ENCODE results near the gene CD28. TPM values are rescaled to one million over a fixed set of nuclear protein-coding genes. Genes with fewer than 3 reads are reported as not detected.

CD28 gene
- total RNA-seq, 6 experiments from 2014 or later, result 0.16 to 1.6 (median 0.46) TPM

DNA sequence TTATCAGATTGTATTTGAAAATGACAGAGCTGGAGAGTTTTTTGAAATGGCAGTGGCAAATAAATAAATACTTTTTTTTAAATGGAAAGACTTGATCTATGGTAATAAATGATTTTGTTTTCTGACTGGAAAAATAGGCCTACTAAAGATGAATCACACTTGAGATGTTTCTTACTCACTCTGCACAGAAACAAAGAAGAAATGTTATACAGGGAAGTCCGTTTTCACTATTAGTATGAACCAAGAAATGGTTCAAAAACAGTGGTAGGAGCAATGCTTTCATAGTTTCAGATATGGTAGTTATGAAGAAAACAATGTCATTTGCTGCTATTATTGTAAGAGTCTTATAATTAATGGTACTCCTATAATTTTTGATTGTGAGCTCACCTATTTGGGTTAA, 30.9 kb downstream of the CD28 start:
- TF ChIP-seq, protein P1, sequence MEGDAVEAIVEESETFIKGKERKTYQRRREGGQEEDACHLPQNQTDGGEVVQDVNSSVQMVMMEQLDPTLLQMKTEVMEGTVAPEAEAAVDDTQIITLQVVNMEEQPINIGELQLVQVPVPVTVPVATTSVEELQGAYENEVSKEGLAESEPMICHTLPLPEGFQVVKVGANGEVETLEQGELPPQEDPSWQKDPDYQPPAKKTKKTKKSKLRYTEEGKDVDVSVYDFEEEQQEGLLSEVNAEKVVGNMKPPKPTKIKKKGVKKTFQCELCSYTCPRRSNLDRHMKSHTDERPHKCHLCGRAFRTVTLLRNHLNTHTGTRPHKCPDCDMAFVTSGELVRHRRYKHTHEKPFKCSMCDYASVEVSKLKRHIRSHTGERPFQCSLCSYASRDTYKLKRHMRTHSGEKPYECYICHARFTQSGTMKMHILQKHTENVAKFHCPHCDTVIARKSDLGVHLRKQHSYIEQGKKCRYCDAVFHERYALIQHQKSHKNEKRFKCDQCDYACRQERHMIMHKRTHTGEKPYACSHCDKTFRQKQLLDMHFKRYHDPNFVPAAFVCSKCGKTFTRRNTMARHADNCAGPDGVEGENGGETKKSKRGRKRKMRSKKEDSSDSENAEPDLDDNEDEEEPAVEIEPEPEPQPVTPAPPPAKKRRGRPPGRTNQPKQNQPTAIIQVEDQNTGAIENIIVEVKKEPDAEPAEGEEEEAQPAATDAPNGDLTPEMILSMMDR (IDR thresholded peaks at IDR 0.05), result no peak
- no peak for TF ChIP-seq POLR2A (IDR thresholded peaks at IDR 0.05)
- Histone ChIP-seq H3K4me3 (no peak overlapping the region), H3K27ac (no peak overlapping the region), H3K36me3 (no peaks in the 10 kb centered on the region), H3K4me1 (no peaks in the 10 kb centered on the region), H3K27me3 (no peaks in the 10 kb centered on the region), H3K9me3 (no peaks in the 10 kb centered on the region)
- intact Hi-C loops (cut with DNase I), result no loop called here
- ATAC-seq (no peak), DNase-seq (no peak)
- WGBS (ENCODE audit: insufficient coverage, low coverage, low lambda C conversion rate, missing lambda C conversion rate), result 82% methylated on average over 1 of the region's 1 CpG

DNA sequence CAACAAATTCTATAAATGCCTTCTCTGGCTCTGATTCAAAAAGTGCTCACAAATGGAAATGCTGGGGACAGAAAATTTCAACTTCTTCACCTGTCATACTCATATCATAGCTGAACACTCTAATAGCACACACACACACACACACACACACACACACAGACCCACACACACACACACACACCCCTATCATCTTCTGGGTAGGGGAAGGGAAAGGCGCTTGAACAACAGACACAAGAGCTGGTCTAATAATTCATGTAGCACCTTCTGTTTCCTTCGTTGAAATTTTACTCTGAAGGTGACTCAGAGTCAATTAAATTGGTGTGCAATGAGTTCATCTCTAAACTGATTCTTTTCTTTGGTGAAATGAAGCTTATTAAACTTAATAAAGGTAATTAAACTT, 32.9 kb downstream of the CD28 start:
- intact Hi-C loops (cut with DNase I), result no loop called here
- no peaks in the 10 kb centered on the region for H3K36me3 ChIP-seq
- no peak for ATAC-seq
- DNase-seq, result no peak
- H3K9me3 ChIP-seq, result no peaks in the 10 kb centered on the region
- 63% methylated on average over 2 of the region's 2 CpGs for WGBS (ENCODE audit: insufficient coverage, low coverage, low lambda C conversion rate, missing lambda C conversion rate)
- TF ChIP-seq POLR2A (IDR thresholded peaks at IDR 0.05), result no peak
- TF ChIP-seq, protein P1 (IDR thresholded peaks at IDR 0.05), result no peak
- no peaks in the 10 kb centered on the region for H3K4me1 ChIP-seq
- no peak overlapping the region for H3K27ac ChIP-seq
- H3K27me3 ChIP-seq, result no peaks in the 10 kb centered on the region
- no peak overlapping the region for H3K4me3 ChIP-seq

DNA sequence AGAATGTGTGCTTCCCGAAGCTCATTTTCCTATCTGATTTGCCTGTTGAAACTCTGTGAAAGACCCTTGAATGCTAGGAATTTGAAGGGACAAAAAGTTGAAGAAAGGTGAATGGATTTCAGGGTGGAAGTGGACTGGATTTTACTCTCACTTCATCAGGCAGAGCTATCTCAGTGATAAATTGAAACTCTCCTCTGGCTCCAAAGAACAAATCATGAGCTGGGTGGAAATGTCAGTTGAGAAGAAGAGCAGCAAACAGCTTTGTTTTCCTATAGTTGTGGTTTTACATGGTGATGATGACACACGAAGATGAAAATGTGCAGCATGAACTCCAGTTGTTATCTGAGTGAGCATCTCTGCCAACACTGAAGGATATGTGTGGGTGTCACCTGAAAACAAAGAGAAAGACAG, 34.4 kb downstream of the CD28 start:
- no peaks in the 10 kb centered on the region for H3K27me3 ChIP-seq
- no peaks in the 10 kb centered on the region for H3K4me1 ChIP-seq
- no peaks in the 10 kb centered on the region for H3K9me3 ChIP-seq
- H3K4me3 ChIP-seq, result no peak overlapping the region
- H3K36me3 ChIP-seq, result no peaks in the 10 kb centered on the region
- DNase-seq (no peak), ATAC-seq (no peak)
- WGBS (ENCODE audit: insufficient coverage, low coverage, low lambda C conversion rate, missing lambda C conversion rate), result 73% methylated on average over 2 of the region's 2 CpGs
- H3K27ac ChIP-seq, result no peak overlapping the region
- TF ChIP-seq POLR2A (IDR thresholded peaks at IDR 0.05), result no peak
- TF ChIP-seq, protein P1 (IDR thresholded peaks at IDR 0.05), result no peak
- intact Hi-C loops (cut with DNase I), result no loop called here

DNA sequence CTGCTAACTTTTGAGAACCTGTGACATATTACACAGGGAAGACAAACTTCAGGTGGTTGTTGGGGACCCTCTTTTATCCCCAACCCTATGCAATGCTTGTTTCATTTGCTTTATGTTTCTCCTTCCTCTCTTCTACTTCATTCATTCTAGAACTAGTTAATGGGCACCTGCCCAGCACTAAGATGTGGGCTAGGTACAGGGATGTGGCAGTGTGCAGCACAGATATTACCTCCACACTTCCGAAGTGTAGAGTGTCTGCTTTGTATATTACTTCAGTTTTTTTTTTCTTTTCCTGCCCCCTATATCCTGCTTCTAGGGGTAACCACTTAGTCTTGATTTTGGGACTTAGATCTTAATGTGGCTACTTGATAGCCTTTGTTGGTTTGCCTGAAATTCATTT, 35.1 kb downstream of the CD28 start:
- Histone ChIP-seq H3K27ac (no peak overlapping the region), H3K4me1 (no peaks in the 10 kb centered on the region), H3K4me3 (no peak overlapping the region), H3K36me3 (no peaks in the 10 kb centered on the region), H3K9me3 (no peaks in the 10 kb centered on the region), H3K27me3 (no peaks in the 10 kb centered on the region)
- intact Hi-C loops (cut with DNase I), result no loop called here
- TF ChIP-seq POLR2A (IDR thresholded peaks at IDR 0.05), result no peak
- TF ChIP-seq, protein P1 (IDR thresholded peaks at IDR 0.05), result no peak
- no peak for DNase-seq
- 92% methylated on average over 1 of the region's 1 CpG for WGBS (ENCODE audit: insufficient coverage, low coverage, low lambda C conversion rate, missing lambda C conversion rate)
- no peak for ATAC-seq

DNA sequence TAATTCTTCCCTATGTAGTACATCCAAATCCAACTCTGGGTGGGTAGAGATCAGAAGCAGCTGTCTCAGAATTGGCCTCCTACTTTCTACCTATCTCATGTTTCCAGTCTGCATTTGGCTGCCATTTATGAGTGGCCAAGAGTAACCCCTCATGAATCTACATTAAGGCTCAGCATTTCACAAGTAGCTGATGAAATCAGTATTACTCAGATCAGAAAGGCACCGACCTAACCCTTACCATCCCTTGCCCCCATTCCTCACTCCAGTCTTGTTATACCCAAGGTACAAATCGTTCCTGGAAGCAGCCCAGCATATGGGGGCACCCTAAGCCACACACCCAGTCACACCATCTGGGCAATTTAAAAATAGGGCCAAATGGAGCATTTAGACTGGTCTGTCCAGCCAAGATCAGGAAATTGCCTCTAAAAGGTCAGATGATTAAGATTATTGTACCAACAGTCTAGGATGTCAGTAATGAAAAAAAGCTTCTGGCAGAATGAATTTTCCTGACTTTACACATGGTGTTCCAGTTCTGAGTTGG, 37.1 kb downstream of the CD28 start:
- DNase-seq, result no peak
- intact Hi-C loops (cut with DNase I), result no loop called here
- Histone ChIP-seq H3K4me1 (no peaks in the 10 kb centered on the region), H3K27ac (no peak overlapping the region), H3K4me3 (no peak overlapping the region), H3K27me3 (no peaks in the 10 kb centered on the region), H3K9me3 (no peaks in the 10 kb centered on the region), H3K36me3 (no peaks in the 10 kb centered on the region)
- WGBS (ENCODE audit: insufficient coverage, low coverage, low lambda C conversion rate, missing lambda C conversion rate), result 37% methylated on average over 2 of the region's 2 CpGs
- TF ChIP-seq, protein P1 (IDR thresholded peaks at IDR 0.05), result no peak
- no peak for TF ChIP-seq POLR2A (IDR thresholded peaks at IDR 0.05)
- peak in 1 of 4 donors; percentile 21 for ATAC-seq
